HTR-8/SVneo (cell line): ENCODE measurements around the gene GPX3.
A peak's percentile ranks its signal among the peaks of the same experiment; 100 is the strongest.

ENCODE experiments used
- DNase-seq: peaks from one replicate; pipeline ENCODE4 v3.0.0; 2011; ENCODE audit warnings: low spot score, mixed read lengths; ENCODE audit not compliant: insufficient read length
- FAIRE-seq: peaks from 2 replicates; lab custom pipeline; 2011; peaks lifted over from hg19 to GRCh38; lab: Jason Lieb, UNC

Gene GPX3

GRCh38 chr5:151030379-151030778 is 10.0 kb downstream of the GPX3 start:
- FAIRE-seq = no peak
- no peak for DNase-seq

- DNase-seq = no peak
- no peak for FAIRE-seq
Measured at GRCh38 chr5:151031554-151031953, 11.2 kb downstream of the GPX3 start.

DNA sequence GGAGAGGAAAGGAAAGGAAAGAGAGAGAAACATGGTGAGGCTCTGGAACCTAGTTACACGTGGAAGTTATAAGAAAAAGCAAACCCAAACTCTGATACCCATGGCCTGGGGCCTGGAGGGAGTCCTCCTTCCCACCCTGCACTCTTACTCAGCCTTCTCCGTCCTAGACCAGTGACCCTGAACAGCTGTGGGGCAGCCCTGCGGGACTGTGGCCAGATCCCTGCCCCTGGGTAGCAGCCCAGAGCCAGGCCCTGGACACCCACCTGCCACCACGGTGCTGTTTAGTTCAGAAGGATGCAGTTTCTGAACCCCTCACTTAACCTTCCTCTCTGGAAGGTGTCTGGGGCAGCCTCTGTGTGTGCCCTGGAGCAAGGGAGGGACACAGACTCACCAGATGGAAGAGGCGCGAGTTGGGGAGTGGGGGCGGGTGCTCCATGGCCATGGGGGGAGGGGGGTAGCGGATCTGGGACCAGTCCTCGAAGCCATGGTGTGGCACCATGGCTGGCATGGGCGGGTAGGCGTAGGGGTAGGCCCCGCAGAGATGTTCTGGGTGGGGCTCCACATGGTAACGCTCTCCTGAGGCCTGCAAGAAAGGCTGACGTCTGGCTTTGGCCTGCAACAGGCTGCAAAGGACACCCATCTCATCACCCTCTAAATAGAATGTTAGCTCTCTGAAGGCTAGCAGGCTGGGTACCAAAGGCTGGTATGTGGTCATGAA is 13.0 kb downstream of the GPX3 start:
- DNase-seq = no peak
- no peak for FAIRE-seq

- FAIRE-seq (peak; percentile 36), DNase-seq (no peak)
Measured at GRCh38 chr5:151034422-151035379, 14.3 kb downstream of the GPX3 start.

DNA sequence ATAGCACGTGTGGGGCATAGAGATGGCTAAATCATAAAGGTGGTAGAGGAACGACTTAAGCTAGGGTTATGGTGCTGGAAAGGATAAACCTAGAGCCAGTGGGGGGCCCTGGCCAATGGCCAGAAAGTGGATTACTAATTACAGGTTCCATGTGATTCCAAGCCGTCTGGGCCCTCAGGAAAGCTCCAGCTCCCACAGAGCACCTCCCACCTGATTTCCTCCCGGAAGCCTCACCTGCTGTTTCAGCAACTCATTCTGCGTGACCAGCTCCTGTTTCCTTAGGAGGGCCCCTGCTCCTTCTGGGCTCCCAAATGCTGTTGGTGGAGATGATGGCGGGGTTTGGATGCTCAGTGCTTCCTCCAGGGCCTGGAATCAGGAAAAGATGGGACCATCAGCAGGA is 16.2 kb downstream of the GPX3 start:
- FAIRE-seq = no peak
- no peak for DNase-seq

DNA sequence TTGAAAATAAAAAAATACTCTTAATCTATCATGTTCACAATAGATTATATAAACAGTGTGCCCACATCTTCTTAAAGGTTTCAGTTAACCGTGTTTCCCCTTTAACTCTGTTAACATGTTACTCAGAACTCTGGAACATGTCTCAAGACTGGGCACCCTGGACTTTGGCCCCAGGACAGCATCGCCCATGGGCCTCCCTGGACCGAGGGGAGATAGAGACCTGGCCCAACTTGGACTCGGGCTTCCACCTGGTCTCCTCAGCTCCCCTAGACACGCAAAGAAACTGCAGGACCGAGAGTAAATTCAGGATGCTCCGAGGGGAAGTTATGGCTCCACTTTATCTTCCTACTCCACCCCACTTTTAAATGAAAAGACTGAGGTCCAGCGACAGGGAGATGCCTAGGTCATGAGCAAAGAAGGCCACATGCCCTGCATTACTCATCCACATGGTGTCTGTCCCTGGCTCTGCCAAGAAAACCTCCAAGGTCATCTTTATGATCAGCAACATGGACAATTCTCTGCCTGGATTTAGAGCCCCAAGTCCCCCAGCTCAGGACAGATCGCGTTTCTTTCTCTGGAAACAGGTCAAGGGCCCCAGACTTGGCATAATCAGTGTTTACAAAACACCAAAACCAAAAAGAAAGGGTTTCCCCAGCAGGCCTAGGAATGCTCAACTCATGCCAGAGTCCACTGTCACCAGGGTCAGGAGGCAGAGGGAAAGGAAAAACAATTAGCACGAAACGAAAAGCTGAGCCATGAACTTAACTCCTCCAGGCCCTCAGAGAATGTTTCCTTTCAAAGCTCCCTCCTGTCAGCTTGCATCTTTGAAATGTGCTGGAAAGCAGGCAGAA is 17.4 kb downstream of the GPX3 start:
- DNase-seq (no peak), FAIRE-seq (no peak)

- DNase-seq (no peak), FAIRE-seq (no peak)
Measured at GRCh38 chr5:151038412-151038745, 18.0 kb downstream of the GPX3 start.

DNA sequence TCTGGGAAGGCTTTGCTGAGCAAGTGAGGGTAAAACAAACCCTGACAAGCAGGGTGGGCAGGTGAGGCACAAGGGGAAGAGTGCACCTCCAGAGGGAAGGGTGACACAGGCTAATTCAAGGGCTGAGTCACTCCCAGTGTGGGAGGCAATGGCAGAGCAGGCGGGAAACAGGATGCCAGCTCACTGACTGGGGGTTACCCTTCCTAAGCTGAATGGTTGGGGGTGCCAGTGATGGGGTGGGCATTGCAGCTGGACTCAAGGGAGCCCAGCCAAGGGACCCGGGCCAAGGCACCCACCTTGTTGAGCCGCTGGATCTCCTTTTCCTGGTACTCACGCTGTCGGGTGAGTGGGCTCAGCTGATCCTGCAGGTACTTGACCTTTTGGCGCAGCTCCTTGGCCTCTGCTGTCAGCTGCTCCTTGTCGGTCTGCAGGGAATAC is 18.4 kb downstream of the GPX3 start:
- FAIRE-seq (no peak), DNase-seq (no peak)

DNA sequence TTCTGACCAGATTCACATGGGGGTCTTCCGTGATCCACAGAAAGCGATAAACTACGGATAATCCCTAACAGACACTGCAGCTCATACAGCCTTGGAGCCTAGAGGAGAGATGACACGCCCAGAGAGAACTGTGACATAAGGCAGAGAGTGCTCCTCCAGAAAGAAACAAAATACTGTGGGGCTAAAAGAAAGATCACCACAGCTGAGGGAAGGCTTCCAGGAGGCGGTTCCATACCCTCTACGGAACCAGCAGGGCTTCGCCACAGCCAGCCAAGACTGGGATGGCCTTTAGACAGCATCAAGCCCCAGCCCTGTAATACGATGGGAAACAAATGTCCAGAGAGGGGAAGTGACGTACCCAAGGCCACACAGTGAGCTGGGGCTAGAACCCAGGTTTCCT is 19.3 kb downstream of the GPX3 start:
- DNase-seq (no peak), FAIRE-seq (no peak)

- FAIRE-seq (peak; percentile 13), DNase-seq (no peak)
Measured at GRCh38 chr5:151040211-151040747, 19.9 kb downstream of the GPX3 start.

- no peak for DNase-seq
- FAIRE-seq = no peak
Measured at GRCh38 chr5:151041577-151042268, 21.3 kb downstream of the GPX3 start.

DNA sequence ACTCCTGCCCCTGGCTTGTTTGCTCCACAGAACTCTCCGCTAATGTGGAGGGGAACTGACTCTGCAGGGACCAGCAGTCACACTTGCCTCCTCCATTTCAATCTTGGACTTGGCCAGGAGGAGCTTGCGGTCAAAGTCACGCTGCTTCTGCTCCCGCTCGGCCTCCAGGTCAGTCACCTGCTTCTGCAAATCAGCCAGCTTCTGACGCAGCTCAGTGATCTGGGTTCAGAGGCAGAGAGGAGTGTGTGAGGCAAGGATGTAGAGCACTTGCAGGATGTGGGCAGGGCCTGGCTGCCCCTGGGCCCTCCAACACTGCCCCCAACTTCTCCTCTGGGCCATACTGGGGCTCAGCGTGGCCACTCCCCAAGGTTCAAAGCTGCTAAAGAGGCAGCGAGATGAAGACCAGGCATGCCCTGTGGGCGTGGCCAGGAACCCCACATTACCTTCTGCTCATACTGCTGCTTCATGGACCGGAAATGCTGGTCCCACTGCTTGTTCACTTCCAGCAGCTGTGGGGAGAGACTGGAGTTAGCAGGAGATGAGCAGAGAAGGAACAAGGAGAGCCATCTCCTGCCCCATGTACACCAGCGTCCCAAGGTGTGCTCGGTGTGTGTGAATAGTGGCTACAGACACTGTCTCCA is 22.2 kb downstream of the GPX3 start:
- DNase-seq (no peak), FAIRE-seq (no peak)

- DNase-seq (no peak), FAIRE-seq (no peak)
Measured at GRCh38 chr5:151047814-151048425, 27.5 kb downstream of the GPX3 start.

GRCh38 chr5:151048526-151048925 is 28.1 kb downstream of the GPX3 start:
- DNase-seq (no peak), FAIRE-seq (no peak)

DNA sequence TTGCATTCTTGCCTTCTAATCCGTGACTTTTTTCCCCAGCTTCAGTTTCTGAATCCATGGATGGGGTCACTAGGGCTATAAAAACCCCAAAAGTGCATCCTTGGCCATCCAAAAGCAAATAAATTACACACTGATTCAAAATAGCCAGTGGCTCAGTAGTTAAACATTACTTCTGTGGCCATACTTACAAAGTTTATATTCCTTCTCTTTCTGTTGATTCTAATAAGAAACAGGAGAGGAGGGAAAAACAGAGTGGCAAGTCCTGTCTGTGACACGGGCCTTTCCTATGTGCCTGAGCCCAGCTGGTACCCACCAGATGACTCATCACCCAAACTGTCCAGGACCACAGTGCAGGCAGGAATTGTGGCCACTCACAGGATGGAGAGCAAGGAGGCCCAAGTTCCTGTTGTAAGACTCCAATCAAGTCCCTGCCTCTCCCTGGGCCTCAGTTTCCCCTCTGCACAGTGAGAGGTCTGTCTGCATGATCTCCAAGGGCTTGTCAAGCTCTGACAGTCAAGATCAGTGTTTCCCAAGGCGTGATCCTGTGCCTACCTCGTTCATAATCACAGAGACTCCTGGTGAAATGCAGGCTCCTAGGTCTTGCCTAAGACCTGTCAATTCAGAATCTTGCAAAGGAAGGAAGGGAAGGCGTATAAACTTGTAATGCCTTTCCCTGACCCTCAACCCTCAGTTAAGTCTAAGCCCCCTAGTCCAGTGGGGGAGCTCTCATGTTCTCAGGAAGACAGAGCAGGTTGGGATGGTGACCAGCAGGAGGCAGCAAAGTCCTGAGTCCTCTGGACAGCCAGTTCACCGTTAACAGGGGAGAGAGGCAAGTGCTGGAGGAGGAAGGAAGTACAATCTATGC is 30.9 kb downstream of the GPX3 start:
- DNase-seq (peak; percentile 83), FAIRE-seq (peak; percentile 23)

- FAIRE-seq = no peak
- DNase-seq = no peak
Measured at GRCh38 chr5:151051931-151052608, 31.7 kb downstream of the GPX3 start.

DNA sequence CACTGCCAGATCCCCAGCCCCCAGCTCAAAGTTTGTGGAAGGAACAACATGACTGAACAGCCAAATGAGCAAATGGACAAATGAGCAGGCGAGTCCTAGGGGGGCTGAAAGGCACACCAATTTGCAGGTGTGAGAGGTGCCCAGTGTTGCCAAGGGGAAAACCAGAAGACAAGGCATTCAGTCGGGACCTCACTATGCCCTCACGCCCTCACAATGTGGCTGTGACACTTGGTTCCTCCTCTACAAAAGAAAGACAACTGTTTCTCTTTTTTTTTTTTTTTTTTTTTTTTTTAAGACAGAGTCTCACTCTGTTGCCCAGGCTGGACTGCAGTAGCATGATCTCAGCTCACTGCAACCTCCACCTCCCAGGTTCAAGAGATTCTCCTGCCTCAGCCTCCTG is 32.4 kb downstream of the GPX3 start:
- FAIRE-seq (no peak), DNase-seq (no peak)
